GM15510 (cell line): Measurements from ENCODE around the gene CHD2.

Experiments used
- POLR2A ChIP-seq: IDR thresholded peaks from 3 replicates; pipeline ENCODE4 v1.6.1; 2011; ENCODE audit warnings: borderline replicate concordance; ENCODE audit not compliant: insufficient read length; ENCODE audit errors: extremely low read depth

The CHD2 gene

GRCh38 chr15:93025625-93025982 is 125.5 kb downstream of the CHD2 start:
- TF ChIP-seq POLR2A = no peak

GRCh38 chr15:93026380-93026817 is 126.3 kb downstream of the CHD2 start:
- TF ChIP-seq POLR2A = no peak

GRCh38 chr15:93027413-93027812 is 127.3 kb downstream of the CHD2 start:
- peak; percentile 20 for TF ChIP-seq POLR2A

DNA sequence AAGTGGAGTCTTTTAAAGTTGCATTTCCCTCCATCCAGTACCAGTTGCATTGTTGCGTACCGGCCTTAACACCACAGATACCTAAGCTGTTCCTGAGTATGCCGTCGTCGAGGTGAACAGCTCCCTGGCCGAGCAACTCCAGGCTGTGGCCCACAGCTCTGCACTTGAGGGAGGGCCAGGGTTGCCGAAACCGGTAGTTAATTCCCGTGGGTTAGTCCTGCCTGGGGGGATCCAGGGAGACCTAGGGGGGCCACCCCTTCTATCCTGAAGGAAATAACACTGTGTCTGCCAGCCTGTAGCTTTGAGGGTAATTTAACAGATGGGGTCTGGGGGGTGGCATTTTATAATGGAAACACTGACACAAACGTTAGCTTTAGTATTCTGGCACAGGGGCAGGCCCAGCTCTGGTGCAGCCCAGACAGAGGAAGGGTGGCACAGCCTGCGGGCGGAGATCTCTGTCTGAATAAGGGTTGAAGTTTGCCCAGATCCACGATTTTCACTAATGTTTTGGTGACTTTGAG is 128.0 kb downstream of the CHD2 start:
- no peak for TF ChIP-seq POLR2A

- no peak for TF ChIP-seq POLR2A
Observed at GRCh38 chr15:93028632-93029213, 128.6 kb downstream of the CHD2 start.

DNA sequence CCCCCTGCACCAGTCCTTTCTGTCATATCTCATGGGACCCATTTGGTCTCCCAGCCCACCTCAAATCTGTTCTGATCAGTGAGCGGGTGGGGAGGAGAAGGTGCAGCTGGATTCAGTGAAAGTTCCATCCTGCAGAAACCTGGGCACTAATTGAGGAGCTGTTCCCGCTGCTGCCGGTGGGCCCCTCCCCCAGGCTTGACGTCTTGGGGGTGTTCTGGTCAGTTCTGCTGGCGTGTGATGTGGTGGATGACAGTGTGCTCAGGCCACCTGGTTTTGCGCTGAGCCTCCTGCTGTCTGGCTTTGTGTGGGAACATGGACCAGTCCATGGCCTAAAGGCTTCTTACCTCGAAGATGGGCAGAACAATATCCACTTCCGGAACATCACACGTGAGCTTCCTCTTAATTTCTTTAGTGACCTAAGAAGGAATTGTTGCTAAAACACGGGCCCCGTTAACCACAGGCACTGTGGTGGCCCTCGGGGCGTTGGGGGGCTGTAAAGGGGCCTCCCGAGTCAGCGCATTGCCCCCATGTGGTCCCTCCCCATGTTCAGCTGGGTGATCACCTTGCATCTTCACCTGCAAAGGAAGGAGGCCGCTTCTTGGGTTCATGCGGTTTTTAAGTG is 129.2 kb downstream of the CHD2 start:
- TF ChIP-seq POLR2A = no peak

DNA sequence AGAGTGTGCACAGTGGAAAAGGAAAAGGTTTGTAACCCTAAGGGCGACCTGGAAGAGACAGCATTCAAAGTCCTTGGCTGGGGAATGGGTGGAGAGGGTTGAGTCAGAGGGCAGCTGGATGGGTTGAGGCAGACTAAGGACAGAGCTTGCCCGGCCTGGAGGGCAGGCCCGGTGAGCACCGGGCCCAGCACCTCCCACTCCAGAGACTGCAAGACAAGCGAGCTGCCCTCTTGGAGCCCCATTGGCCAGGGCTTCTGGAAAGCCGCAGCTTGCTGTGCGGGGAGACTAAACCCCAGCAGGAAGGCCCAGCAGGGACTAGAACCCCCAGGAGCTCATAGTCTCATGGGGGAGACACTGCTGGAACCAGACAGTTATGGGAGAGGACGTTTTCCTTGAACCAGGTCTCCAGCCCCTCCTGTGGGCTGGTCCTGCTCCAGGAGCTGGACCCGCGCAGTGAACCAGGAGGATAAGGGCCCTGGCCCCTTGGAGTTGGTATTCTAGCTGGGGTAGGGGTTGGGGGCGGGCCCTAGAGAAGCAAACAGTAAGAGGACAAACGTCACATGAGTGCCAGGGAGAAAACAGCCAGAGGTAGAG is 129.8 kb downstream of the CHD2 start:
- no peak for TF ChIP-seq POLR2A

GRCh38 chr15:93030430-93031102 is 130.4 kb downstream of the CHD2 start:
- TF ChIP-seq POLR2A = no peak

DNA sequence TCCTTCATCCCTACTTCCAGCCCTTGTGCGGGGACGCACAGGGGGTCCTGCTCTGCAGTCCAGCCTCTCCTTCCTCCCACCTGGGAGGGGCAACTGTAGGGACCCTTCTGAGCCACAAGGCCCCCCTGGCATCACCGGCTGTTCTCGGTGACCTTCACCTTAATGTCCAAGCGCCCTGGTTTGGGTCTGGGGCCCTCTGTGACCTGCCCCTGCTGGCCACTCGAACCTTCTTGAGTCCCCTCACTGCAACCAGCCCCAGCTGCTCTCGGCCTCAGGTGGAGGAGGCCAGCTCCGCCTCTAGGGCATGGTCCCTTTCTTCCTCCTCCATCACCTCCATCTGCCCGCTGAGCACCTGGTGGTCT is 131.0 kb downstream of the CHD2 start:
- no peak for TF ChIP-seq POLR2A

DNA sequence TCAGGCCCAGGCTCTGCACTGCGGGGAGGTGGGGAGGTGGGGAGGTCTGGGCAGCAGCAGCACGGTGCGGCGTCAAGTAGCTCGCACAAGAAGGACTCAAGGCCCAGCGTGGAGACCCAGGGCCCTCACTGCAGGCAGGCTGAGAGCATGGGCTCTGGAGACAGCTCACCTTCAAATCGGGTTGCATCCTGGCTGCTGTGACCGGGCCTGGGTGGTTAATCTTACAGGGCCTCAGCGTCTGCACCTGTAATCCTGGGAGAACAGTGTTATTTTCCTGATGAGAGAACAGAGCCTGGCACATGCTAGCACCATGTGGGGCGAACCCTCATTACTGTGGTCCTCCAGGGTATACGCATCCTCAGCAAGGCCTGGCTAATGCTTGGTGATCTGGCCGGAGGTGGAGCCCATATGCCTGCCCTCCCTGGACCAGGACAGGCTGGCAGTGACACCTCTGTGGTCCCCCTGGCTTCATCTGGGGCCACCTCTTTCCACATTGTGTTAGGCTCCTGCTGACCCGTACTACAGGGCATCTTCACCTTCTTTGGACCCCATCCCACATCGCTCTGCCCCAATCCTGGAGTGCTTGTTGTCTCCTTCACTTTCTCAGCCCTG is 133.4 kb downstream of the CHD2 start:
- TF ChIP-seq POLR2A = no peak

GRCh38 chr15:93034512-93034911 is 134.4 kb downstream of the CHD2 start:
- TF ChIP-seq POLR2A = no peak

DNA sequence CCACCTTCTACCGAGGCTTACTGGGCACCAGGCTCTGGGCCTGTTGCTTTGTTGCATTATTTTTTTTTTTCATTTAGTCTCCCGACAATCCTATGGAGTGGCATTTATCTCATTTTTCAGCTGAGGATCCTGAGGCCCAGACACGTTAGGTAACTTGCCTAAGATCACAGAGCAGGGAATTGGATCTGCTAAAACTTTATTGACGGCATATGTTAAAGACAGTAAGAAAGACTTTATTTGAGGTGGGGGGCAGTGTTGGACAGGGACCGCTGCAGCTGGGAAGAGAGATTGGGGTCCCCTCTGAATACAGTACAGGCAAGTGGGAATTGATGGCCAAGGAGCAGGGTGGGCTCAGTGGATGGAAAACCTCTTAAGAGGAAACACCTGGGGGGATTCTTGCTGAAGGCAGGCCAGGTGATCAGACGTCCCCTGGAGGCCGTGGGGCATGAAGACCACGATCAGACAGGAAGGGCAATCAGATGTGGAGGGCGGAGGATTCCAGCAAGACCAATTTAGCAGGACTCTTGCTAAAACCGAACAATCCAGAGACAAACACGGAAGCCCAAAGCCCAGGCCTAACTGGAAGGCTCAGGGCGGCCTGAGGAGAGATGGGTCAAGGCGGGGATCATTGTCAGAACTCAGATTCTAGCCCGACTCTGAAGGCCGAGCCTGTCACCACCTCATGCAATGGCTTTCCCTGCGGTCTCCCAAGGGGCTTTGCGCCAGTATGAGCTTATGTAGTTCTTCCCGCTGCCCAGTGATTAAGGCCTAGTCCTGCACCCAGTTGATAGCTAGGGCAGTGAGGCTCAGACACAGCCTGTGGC is 135.2 kb downstream of the CHD2 start:
- TF ChIP-seq POLR2A = no peak

- TF ChIP-seq POLR2A = no peak
Observed at GRCh38 chr15:93035953-93036810, 136.1 kb downstream of the CHD2 start.

DNA sequence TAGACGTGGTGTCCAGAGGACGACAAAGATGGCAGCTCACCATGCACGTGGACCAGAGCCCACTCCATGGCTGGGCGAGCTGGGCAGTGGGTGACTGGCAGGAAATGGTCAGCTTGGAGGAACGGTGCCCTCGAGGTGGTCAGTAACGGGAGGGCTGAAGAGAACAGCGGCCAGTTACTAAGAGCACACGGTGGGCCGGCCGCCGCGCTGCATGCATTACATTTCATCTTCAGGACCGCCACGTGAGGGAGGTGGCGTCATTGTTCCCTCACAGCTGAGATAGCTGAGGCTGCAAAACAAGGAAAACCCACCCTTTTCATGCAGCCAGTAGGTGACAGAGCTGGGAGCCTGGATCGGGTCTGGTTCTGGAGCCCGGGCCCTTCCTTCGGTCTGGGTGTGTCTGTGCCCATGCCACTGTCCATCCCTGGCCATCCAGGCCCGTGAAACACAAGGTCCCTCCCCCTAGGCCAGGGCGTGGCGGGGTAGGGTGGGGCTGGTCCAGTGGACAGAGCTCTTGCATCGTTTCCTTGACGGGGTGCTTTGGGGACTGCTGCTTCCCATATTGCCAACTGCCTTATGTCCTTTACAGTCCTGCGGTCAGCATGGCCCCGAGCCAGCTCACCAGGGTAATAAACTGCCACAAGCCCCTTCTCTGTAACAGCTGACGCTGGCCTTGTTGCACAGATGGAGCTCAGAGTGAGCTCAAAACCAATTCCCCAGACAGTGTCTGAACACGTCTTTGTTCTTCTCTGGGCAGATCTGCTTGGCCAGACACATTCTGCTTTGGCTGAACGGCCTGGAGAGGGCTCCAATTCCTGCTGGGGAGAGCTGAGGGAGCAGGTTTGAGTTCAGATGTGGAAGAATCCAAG is 137.1 kb downstream of the CHD2 start:
- no peak for TF ChIP-seq POLR2A
